ENCODE measurements around the gene FAM43A. TPM values are rescaled to one million over a fixed set of nuclear protein-coding genes. Genes with fewer than 3 reads are reported as not detected.

The FAM43A gene
- total and polyA plus RNA-seq, 2 of the 8 experiments (the other 6 are each of a cell fraction or from before 2014, with no cell fraction given) = 2.3 to 2.6 TPM

DNA sequence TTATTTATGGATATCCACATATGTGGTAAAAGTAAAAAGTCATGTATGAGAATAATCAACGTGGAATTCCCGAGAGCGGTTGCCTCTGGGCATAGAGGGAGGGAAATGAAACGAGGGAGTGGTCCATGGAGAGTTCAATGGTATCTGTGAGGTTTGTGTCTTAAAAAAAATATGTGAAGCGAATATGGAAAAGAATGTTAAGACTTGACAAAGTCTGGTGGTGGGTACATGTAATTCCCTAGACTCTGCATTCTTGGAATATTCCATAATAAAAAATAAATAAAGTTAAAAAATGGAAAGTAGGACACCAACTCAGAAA lies 28.4 kb downstream of the FAM43A start:
- Histone ChIP-seq H3K27ac (ENCODE audit: low read depth, low read length) (no peak overlapping the region), H4K8ac (ENCODE audit: extremely low read depth, insufficient read depth, low read length) (no peak overlapping the region), H3K23ac (ENCODE audit: insufficient read length) (no peak overlapping the region), H3K9ac (replicated peaks in 1 of 4; ENCODE audit: extremely low read depth in 1 of 4, low read depth in 3 of 4, low read length in 3 of 4) (no peak overlapping the region), H3K36me3 (ENCODE audit: control insufficient read depth in 2 of 4, insufficient read depth in 4 of 4, low read length in 3 of 4) (no peaks in the 10 kb centered on the region), H3K4me1 (replicated peaks in 1 of 4; ENCODE audit: control insufficient read depth in 3 of 4, insufficient read depth in 4 of 4, low read length in 3 of 4) (no peaks in the 10 kb centered on the region), H2AFZ (ENCODE audit: low read length) (no peak overlapping the region), H3K27me3 (replicated peaks in 1 of 4; ENCODE audit: control insufficient read depth in 3 of 4, extremely low read depth in 1 of 4, insufficient read depth in 3 of 4, low read length in 3 of 4) (no peaks in the 10 kb centered on the region), H4K91ac (replicated peaks; ENCODE audit: insufficient read length, low read length) (no peak overlapping the region), H2BK12ac (ENCODE audit: low read depth, low read length) (no peak overlapping the region), H3K4me3 (ENCODE audit: extremely low read depth in 1 of 4, insufficient read depth in 2 of 4, low read depth in 3 of 4, low read length in 4 of 4) (no peak overlapping the region), H3K79me2 (ENCODE audit: control insufficient read depth in 1 of 2, insufficient read depth in 2 of 2, low read length in 2 of 2) (no peaks in the 10 kb centered on the region), H2BK15ac (ENCODE audit: low read length) (no peak overlapping the region), H3K4me2 (ENCODE audit: insufficient read depth in 1 of 2, low read depth in 2 of 2, low read length in 2 of 2) (no peak overlapping the region), H2BK120ac (replicated peaks; ENCODE audit: low read depth, low read length) (no peak overlapping the region), H2AK5ac (ENCODE audit: low read depth, low read length) (no peak overlapping the region), H4K5ac (ENCODE audit: insufficient read length, low read depth, low read length) (no peak overlapping the region), H3K14ac (ENCODE audit: insufficient read length) (no peak overlapping the region), H3K4ac (replicated peaks; ENCODE audit: insufficient read length, low read depth, low read length) (no peak overlapping the region), H3K23me2 (ENCODE audit: low read depth, low read length) (no peaks in the 10 kb centered on the region), H2BK5ac (ENCODE audit: low read depth, low read length) (no peak overlapping the region), H3K9me3 (ENCODE audit: insufficient read depth in 2 of 2, low read depth in 1 of 2, low read length in 1 of 2) (no peaks in the 10 kb centered on the region), H4K20me1 (replicated peaks in 1 of 2; ENCODE audit: control insufficient read depth in 1 of 2, insufficient read depth in 2 of 2, low read length in 2 of 2) (no peaks in the 10 kb centered on the region), H3K79me1 (ENCODE audit: low read depth, low read length) (no peaks in the 10 kb centered on the region), H2BK20ac (ENCODE audit: low read length) (no peak overlapping the region), H3K56ac (replicated peaks; ENCODE audit: insufficient read length, low read depth, low read length) (no peak overlapping the region), H3K18ac (ENCODE audit: extremely low read depth, low read length) (no peak overlapping the region)
- CTCF ChIA-PET (ENCODE audit: partially characterized antibody) = no interaction called here
- no peak for DNase-seq (ENCODE audit: low read depth in 1 of 2, low spot score in 2 of 2)
- POLR2A ChIA-PET (ENCODE audit: partially characterized antibody) = interaction anchor here (1.8 kb wide), 1 partner anchor 28 kb away, joined by 4 read pairs; the partner anchor contains the start of gene FAM43A
- TF ChIP-seq, protein P1, sequence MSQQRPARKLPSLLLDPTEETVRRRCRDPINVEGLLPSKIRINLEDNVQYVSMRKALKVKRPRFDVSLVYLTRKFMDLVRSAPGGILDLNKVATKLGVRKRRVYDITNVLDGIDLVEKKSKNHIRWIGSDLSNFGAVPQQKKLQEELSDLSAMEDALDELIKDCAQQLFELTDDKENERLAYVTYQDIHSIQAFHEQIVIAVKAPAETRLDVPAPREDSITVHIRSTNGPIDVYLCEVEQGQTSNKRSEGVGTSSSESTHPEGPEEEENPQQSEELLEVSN (IDR thresholded peaks at IDR 0.05) = no peak
- TF ChIP-seq EGR1 (IDR thresholded peaks at IDR 0.05; ENCODE audit: borderline replicate concordance, low read depth, low read length) (no peak), RXRA (IDR thresholded peaks at IDR 0.05; ENCODE audit: insufficient read depth, low read depth, low read length) (no peak), EZH2 (IDR thresholded peaks at IDR 0.05; ENCODE audit: low read depth, low read length, severe bottlenecking) (no peak), KDM5A (IDR thresholded peaks at IDR 0.05; ENCODE audit: low read length) (no peak), CHD2 (IDR thresholded peaks at IDR 0.05; ENCODE audit: low read length) (no peak), NRF1 (IDR thresholded peaks at IDR 0.05; ENCODE audit: low read depth, low read length) (no peak), SP2 (IDR thresholded peaks at IDR 0.05; ENCODE audit: low read length) (no peak), JUN (IDR thresholded peaks at IDR 0.05; ENCODE audit: low read depth, low read length) (no peak)
- TF ChIP-seq, protein P2, sequence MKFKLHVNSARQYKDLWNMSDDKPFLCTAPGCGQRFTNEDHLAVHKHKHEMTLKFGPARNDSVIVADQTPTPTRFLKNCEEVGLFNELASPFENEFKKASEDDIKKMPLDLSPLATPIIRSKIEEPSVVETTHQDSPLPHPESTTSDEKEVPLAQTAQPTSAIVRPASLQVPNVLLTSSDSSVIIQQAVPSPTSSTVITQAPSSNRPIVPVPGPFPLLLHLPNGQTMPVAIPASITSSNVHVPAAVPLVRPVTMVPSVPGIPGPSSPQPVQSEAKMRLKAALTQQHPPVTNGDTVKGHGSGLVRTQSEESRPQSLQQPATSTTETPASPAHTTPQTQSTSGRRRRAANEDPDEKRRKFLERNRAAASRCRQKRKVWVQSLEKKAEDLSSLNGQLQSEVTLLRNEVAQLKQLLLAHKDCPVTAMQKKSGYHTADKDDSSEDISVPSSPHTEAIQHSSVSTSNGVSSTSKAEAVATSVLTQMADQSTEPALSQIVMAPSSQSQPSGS (IDR thresholded peaks at IDR 0.05; ENCODE audit: low read length) = no peak
- no peak for FAIRE-seq
- WGBS, 2 experiments (ENCODE audit: extremely low coverage in 1 of 2, insufficient coverage in 1 of 2, insufficient read length in 1 of 2, insufficient replicate concordance in 2 of 2, low coverage in 1 of 2, low lambda C conversion rate in 2 of 2, missing lambda C conversion rate in 1 of 2) = 95% methylated on average over 5 of the region's 5 CpGs; no CpG with 5 or more reads in 1 of the 2 experiments
